Hematopoietic multipotent progenitor cell treated with erythropoietin and hydrocortisone succinate and interleukin-3 and kit ligand, for 15 days (in vitro differentiated cells): ENCODE measurements around the gene ERCC5.

Source experiments
- DNase-seq: peaks from one replicate; pipeline ENCODE4 v3.0.0-alpha.2; 2015; ENCODE audit warnings: low spot score

Gene ERCC5

GRCh38 chr13:102922184-102922583, 76.4 kb downstream of the ERCC5 start:
- DNase-seq = no peak
